NCI-H2196 treated with DMSO at 0.1 percent for 48 hours (cell line): ENCODE results near the gene SH3RF3.

Experiments
- DNase-seq: peaks from one replicate; lab custom pipeline; 2025; ENCODE audit not compliant: unreplicated experiment; lab: John Stamatoyannopoulos, UW

Gene SH3RF3

DNA sequence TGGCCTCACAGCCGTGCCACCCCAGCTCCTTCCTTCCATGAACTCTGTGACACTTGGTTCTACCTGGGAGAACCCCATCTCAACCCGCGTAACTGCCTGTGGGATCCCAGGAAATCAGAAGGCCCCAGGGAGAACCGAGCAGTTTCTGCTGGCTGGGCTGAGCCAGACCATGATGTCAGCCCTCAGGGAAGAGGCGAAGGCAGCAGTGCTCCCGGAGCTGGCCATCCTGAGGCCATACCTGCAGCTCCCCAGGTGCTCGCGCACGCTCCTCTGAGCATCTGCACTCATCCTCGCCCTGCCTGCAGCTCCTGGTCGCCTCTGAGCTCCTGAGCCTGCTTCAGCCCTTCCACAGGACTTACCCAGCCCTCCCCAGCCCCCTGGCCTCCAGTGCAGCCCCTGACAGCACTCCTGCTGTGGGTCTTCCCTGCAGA is 298.7 kb downstream of the SH3RF3 start:
- no peak for DNase-seq

- no peak for DNase-seq
Observed at GRCh38 chr2:109428281-109428680, 299.3 kb downstream of the SH3RF3 start.

- DNase-seq, result no peak
Observed at GRCh38 chr2:109428841-109429566, 300.0 kb downstream of the SH3RF3 start.

DNA sequence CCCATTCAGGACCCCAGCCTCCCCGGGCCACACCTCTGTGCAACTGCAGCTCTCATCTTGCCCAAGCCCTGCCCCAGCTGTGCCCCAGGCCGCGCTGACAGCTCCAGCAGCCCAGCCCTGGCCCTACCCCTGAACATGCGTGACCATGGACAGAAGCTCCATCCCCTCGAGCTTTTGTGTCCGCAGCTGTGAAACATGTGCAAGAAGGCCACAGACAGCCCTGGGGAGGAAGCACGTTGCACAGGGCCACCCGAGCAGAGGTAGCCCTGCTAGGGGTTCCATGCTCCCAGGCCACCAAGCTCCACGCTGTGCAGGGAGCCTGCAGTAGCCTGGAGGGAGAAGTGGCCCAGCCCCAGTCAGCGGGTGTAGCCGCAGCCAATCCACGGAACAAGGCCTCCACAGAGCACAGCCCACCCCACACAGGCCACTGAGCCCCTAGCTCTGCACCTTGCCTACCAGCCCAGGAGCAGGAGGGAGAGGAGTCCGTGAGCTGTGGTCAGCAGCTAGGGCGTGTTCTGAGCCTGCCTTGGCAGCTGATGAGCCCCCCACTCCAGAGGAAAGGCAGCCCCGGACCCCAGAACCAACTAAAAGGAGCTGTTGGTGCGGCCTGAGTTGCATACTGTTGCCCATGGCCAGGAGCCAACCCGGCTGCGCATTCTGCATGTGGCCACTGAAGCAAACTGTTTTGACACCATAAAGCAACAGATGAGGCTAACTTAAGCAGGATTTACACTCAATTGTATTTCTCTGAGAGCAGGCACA is 300.7 kb downstream of the SH3RF3 start:
- DNase-seq, result no peak

DNA sequence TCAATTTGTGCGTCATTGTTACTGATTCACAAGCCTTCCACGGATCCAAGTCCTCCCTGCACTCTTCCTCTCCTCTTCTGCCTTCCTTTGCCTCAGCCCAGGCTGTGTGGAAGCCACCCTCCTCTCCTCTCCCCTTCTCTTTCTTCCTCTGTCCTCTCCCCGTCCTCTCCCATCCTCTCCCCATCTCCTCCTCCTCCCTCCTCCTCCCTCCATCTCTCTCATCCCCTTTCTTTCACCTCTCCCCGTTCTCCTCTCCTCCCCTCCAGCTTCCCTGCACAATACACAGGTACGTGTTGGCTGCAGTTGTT is 301.3 kb downstream of the SH3RF3 start:
- DNase-seq, result no peak

GRCh38 chr2:109432421-109432820 is 303.4 kb downstream of the SH3RF3 start:
- no peak for DNase-seq

- no peak for DNase-seq
Observed at GRCh38 chr2:109433486-109433885, 304.5 kb downstream of the SH3RF3 start.

DNA sequence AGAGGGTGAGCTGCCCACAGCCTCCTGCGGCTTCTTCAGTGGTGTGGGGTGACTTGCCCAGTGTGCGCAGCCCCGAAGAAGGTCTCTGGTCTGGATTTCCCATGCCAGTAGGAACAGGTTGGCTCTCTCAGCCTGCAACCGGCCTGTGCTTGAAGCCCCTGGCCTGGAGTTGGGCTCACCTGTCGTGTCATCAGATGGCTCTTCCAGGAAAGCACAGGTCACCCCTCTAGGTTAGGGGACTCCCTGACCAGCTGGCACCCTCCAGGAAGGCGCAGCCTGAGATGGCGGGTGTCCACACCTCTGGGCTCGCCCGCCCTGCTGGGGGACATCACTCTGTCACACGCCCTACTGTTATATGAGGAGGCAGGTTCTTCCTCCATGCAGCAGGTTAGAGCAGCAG is 304.9 kb downstream of the SH3RF3 start:
- no peak for DNase-seq

- no peak for DNase-seq
Observed at GRCh38 chr2:109434351-109434750, 305.3 kb downstream of the SH3RF3 start.

- no peak for DNase-seq
Observed at GRCh38 chr2:109435066-109435690, 306.2 kb downstream of the SH3RF3 start.

DNA sequence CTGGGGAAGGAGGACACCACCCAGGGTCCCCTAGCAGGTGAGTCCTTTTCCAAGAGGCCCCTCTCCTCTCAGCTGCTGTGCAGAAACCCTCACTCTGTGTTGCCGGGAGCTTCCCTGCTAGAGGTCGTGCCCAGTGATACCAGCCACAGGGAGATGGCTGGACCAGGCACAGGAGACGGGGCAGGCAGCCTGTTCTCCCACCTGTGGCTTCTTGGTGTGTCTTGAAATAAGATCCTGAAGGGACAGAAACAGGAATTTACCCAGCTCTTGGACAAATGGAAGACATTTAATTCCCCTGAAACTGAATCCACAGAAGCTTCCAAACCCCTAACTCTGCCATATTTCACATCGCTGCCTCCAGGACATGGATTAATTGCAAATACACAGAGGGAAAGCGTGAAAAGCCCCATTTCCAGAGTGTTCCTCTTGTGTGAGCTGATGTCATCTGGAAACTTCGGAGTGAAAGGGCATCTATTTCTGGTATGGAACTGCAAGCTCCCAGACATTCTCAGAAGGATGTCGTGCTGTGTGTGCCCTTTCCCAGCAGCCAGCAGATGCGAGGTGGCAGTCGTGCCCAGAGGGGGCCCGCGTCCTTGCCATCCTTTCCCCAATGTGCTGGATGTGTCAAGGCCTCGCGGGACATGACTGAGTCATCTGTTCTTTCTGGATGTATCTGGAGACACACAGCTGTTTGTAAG is 307.0 kb downstream of the SH3RF3 start:
- no peak for DNase-seq

- peak; percentile 52 for DNase-seq
Observed at GRCh38 chr2:109436610-109437225, 307.7 kb downstream of the SH3RF3 start.

- peak; percentile 77 for DNase-seq
Observed at GRCh38 chr2:109437325-109438090, 308.5 kb downstream of the SH3RF3 start.

GRCh38 chr2:109438146-109438545 is 309.1 kb downstream of the SH3RF3 start:
- DNase-seq, result no peak

DNA sequence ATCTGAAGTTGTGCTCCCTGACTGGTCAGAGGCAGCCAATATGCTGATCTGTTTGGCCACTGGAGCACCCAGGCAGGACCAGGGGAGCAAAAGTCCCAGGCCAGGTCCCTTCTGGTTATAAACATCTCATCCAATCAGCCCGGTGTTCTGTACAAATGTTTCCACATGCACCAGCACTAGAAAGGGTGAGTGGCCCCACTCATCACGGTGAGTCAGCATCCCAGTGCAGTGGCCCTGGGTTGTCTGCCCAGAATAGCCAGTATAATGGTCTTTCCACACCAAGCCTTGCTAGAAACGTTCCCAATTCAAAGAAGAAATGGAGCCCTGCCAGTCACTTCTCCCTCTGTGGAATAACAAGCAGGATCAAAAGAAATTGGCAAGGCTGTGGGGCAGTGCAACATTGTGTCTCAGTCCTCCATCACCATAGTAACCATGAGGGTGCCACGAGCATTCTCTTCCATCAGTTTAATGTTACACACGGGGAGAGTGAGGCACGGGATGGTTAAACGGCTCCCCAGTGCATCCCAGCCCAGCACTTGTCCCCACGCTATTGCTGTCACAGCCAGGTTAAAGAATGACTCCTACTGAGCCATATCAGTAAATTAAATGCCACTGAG is 309.9 kb downstream of the SH3RF3 start:
- DNase-seq, result no peak

DNA sequence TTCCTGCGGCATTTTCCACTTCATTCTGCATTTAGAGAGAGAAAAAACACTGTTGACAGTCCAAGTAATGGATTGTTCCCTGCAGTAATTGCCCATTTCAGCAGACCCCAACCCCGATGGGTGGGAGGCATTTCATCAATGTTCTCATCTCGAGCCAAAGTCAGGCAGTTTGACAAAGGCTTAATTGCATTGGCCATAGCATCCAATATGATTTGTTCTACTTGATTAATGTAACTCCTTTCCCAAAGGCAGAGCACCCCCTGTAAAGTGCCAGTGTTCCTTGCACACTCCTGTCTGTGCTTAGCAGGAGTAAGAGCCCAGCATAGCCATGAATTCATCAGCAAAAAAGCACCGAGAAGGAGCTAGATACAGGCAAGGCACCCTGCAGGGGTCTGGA is 310.4 kb downstream of the SH3RF3 start:
- DNase-seq, result no peak

- DNase-seq, result no peak
Observed at GRCh38 chr2:109439986-109440385, 311.0 kb downstream of the SH3RF3 start.

DNA sequence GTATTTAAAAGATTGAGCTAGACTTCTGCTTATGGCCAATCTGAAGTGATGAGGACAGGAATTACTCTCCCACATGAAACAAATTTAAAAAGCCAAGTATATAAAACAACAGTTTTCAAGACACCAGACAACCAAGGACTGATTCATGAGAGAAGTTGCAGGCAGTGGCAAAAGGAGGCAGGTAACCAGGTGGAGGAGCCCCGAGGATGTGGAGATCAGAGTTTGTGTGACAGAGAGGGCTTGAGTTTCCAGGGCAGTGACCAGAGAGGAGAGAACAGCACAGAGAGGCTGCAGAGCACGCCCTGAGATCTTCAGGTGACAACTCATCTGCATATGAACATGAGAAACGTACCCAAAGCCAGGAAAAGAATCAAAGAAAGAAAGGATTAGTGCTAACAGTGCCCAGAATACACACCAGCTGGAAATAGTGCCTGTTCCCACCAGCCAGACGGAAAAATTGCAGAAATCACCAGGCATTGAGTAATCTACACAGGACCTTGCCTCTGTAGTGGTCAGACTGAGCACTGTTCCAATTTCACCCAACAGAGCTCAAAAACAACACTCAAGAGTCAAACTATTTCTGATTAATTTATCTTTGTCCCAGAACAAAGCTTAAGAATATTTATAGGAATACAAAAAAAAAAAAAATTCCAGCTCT is 311.6 kb downstream of the SH3RF3 start:
- DNase-seq, result no peak

GRCh38 chr2:109442715-109443319 is 313.8 kb downstream of the SH3RF3 start:
- DNase-seq, result no peak
